Endothelial cell of umbilical vein (primary cell): ENCODE data around the gene ANKS1B. TPM values are rescaled to one million over a fixed set of nuclear protein-coding genes. Genes with fewer than 3 reads are reported as not detected.

Experiments used
- BruUV-seq: library from RNA; stranded (reverse); fragments of 400-500 nt; replicated peaks from 2 replicates; lab custom pipeline; 2021; lab: Mats Ljungman, UMichigan
- CTCF ChIA-PET: fragments of 300-600, 350-600 bp; sonication (Branson Sonifier 250); formaldehyde crosslinking; loops from one replicate; lab custom pipeline; 2021; ENCODE audit warnings: antibody characterized with exemption, inconsistent platforms; lab: Charles Lee
- POLR2A ChIA-PET: fragments of 300-600, 350-600 bp; sonication (Branson Sonifier 250); formaldehyde crosslinking; loops from one replicate; lab custom pipeline; 2021; ENCODE audit warnings: antibody characterized with exemption, inconsistent platforms; lab: Charles Lee
- DNase-seq: peaks from one replicate; pipeline ENCODE4 v3.0.0-alpha.2; 2011; ENCODE audit warnings: low read depth, low spot score
- FAIRE-seq: peaks from 2 replicates; lab custom pipeline; 2011; peaks lifted over from hg19 to GRCh38; lab: Jason Lieb, UNC
- H2AFZ ChIP-seq: 2 replicates; pipeline ENCODE4 v1.6.0; 2012; ENCODE audit warnings: low read depth, low read length, control low read depth, inconsistent platforms
- H3K27ac ChIP-seq: 2 replicates; pipeline ENCODE4 v1.5.1; 2011; ENCODE audit warnings: low read depth, mild to moderate bottlenecking, control low read depth, low read length, moderate library complexity; ENCODE audit not compliant: insufficient read depth
- H3K27me3 ChIP-seq, 2 experiments: 2 replicates each; pipeline versions ENCODE4 v1.6.0 to v1.6.1; 2011; ENCODE audit warnings: low read length in 2 of 2, mixed read lengths in 1 of 2; ENCODE audit not compliant: control insufficient read depth in 2 of 2, insufficient read depth in 2 of 2
- H3K36me3 ChIP-seq, 2 experiments: 2 replicates in 1 of 2; 3 replicates in 1 of 2; pipeline ENCODE4 v1.5.1; 2011; ENCODE audit warnings: low read length in 2 of 2, mild to moderate bottlenecking in 1 of 2, moderate library complexity in 1 of 2; ENCODE audit not compliant: control insufficient read depth in 2 of 2, insufficient read depth in 2 of 2; ENCODE audit errors: extremely low read depth in 1 of 2
- H3K4me1 ChIP-seq: 3 replicates; pipeline ENCODE4 v1.5.1; 2011; ENCODE audit warnings: mild to moderate bottlenecking, low read length; ENCODE audit not compliant: control insufficient read depth, insufficient read depth; ENCODE audit errors: extremely low read depth
- H3K4me2 ChIP-seq: 2 replicates; pipeline ENCODE4 v1.6.1; 2011; ENCODE audit warnings: low read length, control low read depth, mixed read lengths; ENCODE audit not compliant: insufficient read depth
- H3K4me3 ChIP-seq, 3 experiments: fragments of 200-600 bp in 1 of 3; sonication (generic), shearing (Covaris generic) in 1 of 3; replicated peaks in 1 of 3; 2 replicates each; pipeline ENCODE4 v1.5.1; 2011 to 2016; ENCODE audit warnings: control low read depth in 3 of 3, low read length in 3 of 3, mild to moderate bottlenecking in 2 of 3, inconsistent platforms in 1 of 3, low read depth in 1 of 3, moderate library complexity in 1 of 3; ENCODE audit not compliant: insufficient read depth in 1 of 3
- H3K79me2 ChIP-seq: 2 replicates; pipeline ENCODE4 v1.6.0; 2012; ENCODE audit warnings: low read length, inconsistent platforms; ENCODE audit not compliant: control insufficient read depth, insufficient read depth
- H3K9ac ChIP-seq: replicated peaks from 2 replicates; pipeline ENCODE3; 2011; ENCODE audit warnings: low read length, control low read depth; ENCODE audit not compliant: insufficient read depth; ENCODE audit errors: extremely low read depth
- H3K9me1 ChIP-seq: replicated peaks from 3 replicates; pipeline ENCODE4 v1.6.0; 2011; ENCODE audit warnings: mild to moderate bottlenecking, low read length; ENCODE audit not compliant: control insufficient read depth, insufficient read depth; ENCODE audit errors: extremely low read depth
- H3K9me3 ChIP-seq: replicated peaks from 2 replicates; pipeline ENCODE4 v1.5.1; 2012; ENCODE audit warnings: low read length, inconsistent platforms; ENCODE audit not compliant: control insufficient read depth, insufficient read depth
- H4K20me1 ChIP-seq: replicated peaks from 2 replicates; pipeline ENCODE3; 2011; ENCODE audit warnings: mild to moderate bottlenecking, low read length; ENCODE audit not compliant: control insufficient read depth, insufficient read depth; ENCODE audit errors: extremely low read depth
- CTCF ChIP-seq, 2 donors: IDR thresholded peaks; 1 replicate in 1 of 2; 2 replicates in 1 of 2; pipeline ENCODE4 v1.5.1; 2011; ENCODE audit warnings: low read length in 2 of 2, mild to moderate bottlenecking in 2 of 2, moderate library complexity in 2 of 2, control low read depth in 1 of 2, inconsistent platforms in 1 of 2, low read depth in 1 of 2; ENCODE audit not compliant: insufficient read depth in 1 of 2; ENCODE audit errors: extremely low read depth in 1 of 2
- EZH2 ChIP-seq: IDR thresholded peaks from 2 replicates; pipeline ENCODE4 v1.6.1; 2012; ENCODE audit warnings: borderline replicate concordance, low read depth, mild to moderate bottlenecking, moderate library complexity, low read length, inconsistent platforms; ENCODE audit not compliant: severe bottlenecking
- FOS ChIP-seq: IDR thresholded peaks from 2 replicates; pipeline ENCODE4 v1.6.1; 2011; ENCODE audit warnings: mild to moderate bottlenecking, low read length, moderate library complexity, borderline replicate concordance; ENCODE audit not compliant: insufficient read depth
- GATA2 ChIP-seq: IDR thresholded peaks from 2 replicates; pipeline ENCODE4 v1.7.0; 2011; ENCODE audit warnings: low read depth, mild to moderate bottlenecking, moderate library complexity, mixed read lengths, low read length; ENCODE audit not compliant: insufficient read length, insufficient read depth
- JUN ChIP-seq: IDR thresholded peaks from 2 replicates; pipeline ENCODE4 v1.6.1; 2011; ENCODE audit warnings: borderline replicate concordance, low read depth; ENCODE audit not compliant: insufficient read length, insufficient read depth
- MAX ChIP-seq: IDR thresholded peaks from 2 replicates; pipeline ENCODE4 v1.6.1; 2011; ENCODE audit not compliant: insufficient read depth, insufficient read length
- MYC ChIP-seq: IDR thresholded peaks from one replicate; pipeline ENCODE4 v1.6.1; 2011; ENCODE audit warnings: mild to moderate bottlenecking, low read depth, low read length
- POLR2A ChIP-seq: IDR thresholded peaks from 2 replicates; pipeline ENCODE4 v1.6.1; 2012; ENCODE audit warnings: low read depth, mild to moderate bottlenecking, control low read depth, low read length
- POLR2AphosphoS5 ChIP-seq: IDR thresholded peaks from 2 replicates; pipeline ENCODE4 v1.6.1; 2012; ENCODE audit warnings: low read depth, mild to moderate bottlenecking, control low read depth, low read length, moderate library complexity; ENCODE audit not compliant: insufficient read depth
- dilution Hi-C: fragments of 300-500 bp; cut with MboI; formaldehyde crosslinking; loops from one replicate; pipeline ENCODE4 v1.15.0; 2019; ENCODE audit warnings: low sequenced_read_pairs; ENCODE audit not compliant: extremely low pct_ligation_motif_present
- intact Hi-C: fragments of 100-400 bp; cut with micrococcal nuclease; formaldehyde crosslinking; loops from one replicate; pipeline ENCODE4 v1.10.0; 2022
- polyA plus RNA-seq, 4 experiments: library from polyadenylated mRNA; depleted of rRNA in 3 of 4; stranded (reverse) in 3 of 4; unstranded in 1 of 4; fragments of >200 nt; gene quantifications; 2 replicates each; pipeline versions ENCODE4 v1.2.1 to v1.2.3, GENCODE V29; 2011 to 2012; ENCODE audit warnings: missing spikeins in 1 of 4
- total RNA-seq: library from RNA; stranded (reverse); gene quantifications from 2 replicates; pipeline ENCODE4 v1.2.3, GENCODE V29; 2021

The ANKS1B gene
- total and polyA plus RNA-seq, 2 donors (not counting 3 experiments of a cell fraction or from before 2014, with no cell fraction given), result 0.15 to 0.38 TPM

- H3K4me3 ChIP-seq, result no peak overlapping the region
- no peak for TF ChIP-seq GATA2
- no peak for TF ChIP-seq MYC
- no peak for TF ChIP-seq JUN
- TF ChIP-seq EZH2, result no peak
- no peak for TF ChIP-seq CTCF (IDR thresholded peaks at IDR 0.05; ENCODE audit: extremely low read depth in 1 of 2, insufficient read depth in 1 of 2, low read depth in 1 of 2, low read length in 2 of 2)
- TF ChIP-seq FOS, result no peak
- TF ChIP-seq POLR2A, result no peak
- TF ChIP-seq MAX, result no peak
- no peak for TF ChIP-seq POLR2AphosphoS5
- H3K79me2 ChIP-seq, result no peaks in the 10 kb centered on the region
- FAIRE-seq (no peak), DNase-seq (no peak)
- no peaks in the 10 kb centered on the region for H3K9me3 ChIP-seq
- BruUV-seq, result no TSS peak
- ChIA-PET POLR2A (no interaction called here), CTCF (no interaction called here)
- H3K4me2 ChIP-seq, result no peak overlapping the region
- H3K9me1 ChIP-seq, result no peaks in the 10 kb centered on the region
- no peaks in the 10 kb centered on the region for H4K20me1 ChIP-seq
- no peak overlapping the region for H3K27ac ChIP-seq
- no peak overlapping the region for H3K9ac ChIP-seq
- intact Hi-C loops, result no loop called here
- dilution Hi-C loops, result no loop called here
- H3K4me1 ChIP-seq, result no peaks in the 10 kb centered on the region
- H3K27me3 ChIP-seq, result peaks cover 2 to 3% of the 10 kb centered on the region in 2 experiments
- no peaks in the 10 kb centered on the region for H3K36me3 ChIP-seq
- H2AFZ ChIP-seq, result no peak overlapping the region
Measured at GRCh38 chr12:98873776-98874175, 1111.0 kb downstream of the ANKS1B start.
